ENCODE measurements around the gene SLC35F1. TPM values are rescaled to one million over a fixed set of nuclear protein-coding genes. Genes with fewer than 3 reads are reported as not detected.

The SLC35F1 gene
- total and polyA plus RNA-seq, 10 of the 15 experiments (the other 5 are each of a cell fraction or from before 2014, with no cell fraction given), result 0.01 TPM; not detected in 9

DNA sequence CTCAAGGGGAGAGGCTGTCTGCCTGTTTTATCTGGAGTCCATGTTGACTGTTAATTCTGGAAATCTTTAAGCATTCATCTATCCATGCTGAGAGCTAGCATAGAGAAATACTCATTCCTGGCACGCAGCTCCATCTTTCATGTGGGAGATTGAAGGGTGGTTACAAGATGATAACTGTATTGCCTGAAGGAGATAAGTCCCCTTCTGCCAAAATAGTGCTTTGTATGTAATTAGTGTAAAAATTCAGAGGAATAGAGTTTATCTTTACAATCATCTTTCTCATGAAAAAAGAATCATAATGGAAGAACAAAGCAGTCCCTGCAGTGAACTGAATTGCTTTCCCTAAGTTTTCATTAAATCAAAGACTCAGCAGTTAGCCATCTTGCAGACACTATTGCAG lies 256.5 kb downstream of the SLC35F1 start:
- no TSS peak for BruUV-seq (replicated peaks)
- H3K4me2 ChIP-seq (ENCODE audit: control insufficient read depth, insufficient read depth), result no peak overlapping the region
- no peaks in the 10 kb centered on the region for H3K36me3 ChIP-seq (ENCODE audit: control insufficient read depth in 2 of 2, insufficient read depth in 2 of 2, low read length in 1 of 2)
- no peak overlapping the region for H2AFZ ChIP-seq (ENCODE audit: control insufficient read depth, low read depth, low read length)
- no peak overlapping the region for H3K4me3 ChIP-seq
- WGBS (ENCODE audit: insufficient coverage, insufficient replicate concordance, low lambda C conversion rate, missing lambda C conversion rate), result 0% methylated on average over 1 of the region's 1 CpG
- H3K9ac ChIP-seq (ENCODE audit: control insufficient read depth, insufficient read depth, low read length), result no peak overlapping the region
- no peaks in the 10 kb centered on the region for H3K79me2 ChIP-seq (ENCODE audit: control insufficient read depth, insufficient read depth, low read length)
- in situ Hi-C loops (cut with MboI) (no loop called here), intact Hi-C loops (cut with micrococcal nuclease; ENCODE audit: unreplicated experiment) (no loop called here)
- RAD21 ChIA-PET (ENCODE audit: unreplicated experiment), result no interaction called here
- no peaks in the 10 kb centered on the region for H3K4me1 ChIP-seq (ENCODE audit: control insufficient read depth, insufficient read depth, low read length)
- DNase-seq (ENCODE audit: low read depth, low spot score), result no peak
- POLR2A ChIA-PET, result no interaction called here
- FAIRE-seq, result no peak
- no peak overlapping the region for H3K27ac ChIP-seq (ENCODE audit: control insufficient read depth, insufficient read depth)
- CTCF ChIA-PET, result no interaction called here
- no peaks in the 10 kb centered on the region for H3K9me3 ChIP-seq (replicated peaks; ENCODE audit: control insufficient read depth, insufficient read depth, low read length)
- no peak for ATAC-seq
- H4K20me1 ChIP-seq (ENCODE audit: control insufficient read depth, insufficient read depth), result no peaks in the 10 kb centered on the region
- SMC1A ChIA-PET (ENCODE audit: uncharacterized antibody, unreplicated experiment), result no interaction called here
- no peaks in the 10 kb centered on the region for H3K27me3 ChIP-seq (replicated peaks in 1 of 2; ENCODE audit: control insufficient read depth in 2 of 2, insufficient read depth in 2 of 2, low read length in 1 of 2)
- TF ChIP-seq SREBF1 (IDR thresholded peaks at IDR 0.05; ENCODE audit: low read length), result no peak
- no peak for TF ChIP-seq CTCF (IDR thresholded peaks at IDR 0.05 in 2 of 3, conservative IDR thresholded peaks at IDR 0.05 in 1 of 3; ENCODE audit: control insufficient read depth in 2 of 3, extremely low read depth in 1 of 3, insufficient read depth in 1 of 3, low read depth in 3 of 3, low read length in 3 of 3)
- TF ChIP-seq, protein P1, sequence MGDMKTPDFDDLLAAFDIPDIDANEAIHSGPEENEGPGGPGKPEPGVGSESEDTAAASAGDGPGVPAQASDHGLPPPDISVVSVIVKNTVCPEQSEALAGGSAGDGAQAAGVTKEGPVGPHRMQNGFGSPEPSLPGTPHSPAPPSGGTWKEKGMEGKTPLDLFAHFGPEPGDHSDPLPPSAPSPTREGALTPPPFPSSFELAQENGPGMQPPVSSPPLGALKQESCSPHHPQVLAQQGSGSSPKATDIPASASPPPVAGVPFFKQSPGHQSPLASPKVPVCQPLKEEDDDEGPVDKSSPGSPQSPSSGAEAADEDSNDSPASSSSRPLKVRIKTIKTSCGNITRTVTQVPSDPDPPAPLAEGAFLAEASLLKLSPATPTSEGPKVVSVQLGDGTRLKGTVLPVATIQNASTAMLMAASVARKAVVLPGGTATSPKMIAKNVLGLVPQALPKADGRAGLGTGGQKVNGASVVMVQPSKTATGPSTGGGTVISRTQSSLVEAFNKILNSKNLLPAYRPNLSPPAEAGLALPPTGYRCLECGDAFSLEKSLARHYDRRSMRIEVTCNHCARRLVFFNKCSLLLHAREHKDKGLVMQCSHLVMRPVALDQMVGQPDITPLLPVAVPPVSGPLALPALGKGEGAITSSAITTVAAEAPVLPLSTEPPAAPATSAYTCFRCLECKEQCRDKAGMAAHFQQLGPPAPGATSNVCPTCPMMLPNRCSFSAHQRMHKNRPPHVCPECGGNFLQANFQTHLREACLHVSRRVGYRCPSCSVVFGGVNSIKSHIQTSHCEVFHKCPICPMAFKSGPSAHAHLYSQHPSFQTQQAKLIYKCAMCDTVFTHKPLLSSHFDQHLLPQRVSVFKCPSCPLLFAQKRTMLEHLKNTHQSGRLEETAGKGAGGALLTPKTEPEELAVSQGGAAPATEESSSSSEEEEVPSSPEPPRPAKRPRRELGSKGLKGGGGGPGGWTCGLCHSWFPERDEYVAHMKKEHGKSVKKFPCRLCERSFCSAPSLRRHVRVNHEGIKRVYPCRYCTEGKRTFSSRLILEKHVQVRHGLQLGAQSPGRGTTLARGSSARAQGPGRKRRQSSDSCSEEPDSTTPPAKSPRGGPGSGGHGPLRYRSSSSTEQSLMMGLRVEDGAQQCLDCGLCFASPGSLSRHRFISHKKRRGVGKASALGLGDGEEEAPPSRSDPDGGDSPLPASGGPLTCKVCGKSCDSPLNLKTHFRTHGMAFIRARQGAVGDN (IDR thresholded peaks at IDR 0.05), result no peak
- no peak for TF ChIP-seq EED (IDR thresholded peaks at IDR 0.05; ENCODE audit: low read depth)
- no peak for TF ChIP-seq SP1 (IDR thresholded peaks at IDR 0.05; ENCODE audit: low read depth, low read length)
- no peak for TF ChIP-seq BCL3 (IDR thresholded peaks at IDR 0.05; ENCODE audit: borderline replicate concordance, insufficient read depth, low read depth, low read length, poor library complexity, severe bottlenecking)
- TF ChIP-seq EGR1 (IDR thresholded peaks at IDR 0.05; ENCODE audit: borderline replicate concordance in 1 of 2, low read depth in 2 of 2, low read length in 2 of 2), result no peak
- TF ChIP-seq GATAD2B (conservative IDR thresholded peaks at IDR 0.05; ENCODE audit: low read depth), result no peak
- TF ChIP-seq USF1 (IDR thresholded peaks at IDR 0.05; ENCODE audit: borderline replicate concordance, extremely low read length, insufficient read depth, low read depth, low read length), result no peak
- no peak for TF ChIP-seq FOXM1 (IDR thresholded peaks at IDR 0.05; ENCODE audit: low read depth, low read length)
- TF ChIP-seq CEBPB (IDR thresholded peaks at IDR 0.05; ENCODE audit: borderline replicate concordance in 1 of 2, low read depth in 2 of 2, low read length in 2 of 2), result no peak
- TF ChIP-seq SKIL (IDR thresholded peaks at IDR 0.05; ENCODE audit: low read depth, poor library complexity, severe bottlenecking), result no peak
- TF ChIP-seq SMARCA5 (IDR thresholded peaks at IDR 0.05), result no peak
